ENCODE results near the gene EYS.

DNA sequence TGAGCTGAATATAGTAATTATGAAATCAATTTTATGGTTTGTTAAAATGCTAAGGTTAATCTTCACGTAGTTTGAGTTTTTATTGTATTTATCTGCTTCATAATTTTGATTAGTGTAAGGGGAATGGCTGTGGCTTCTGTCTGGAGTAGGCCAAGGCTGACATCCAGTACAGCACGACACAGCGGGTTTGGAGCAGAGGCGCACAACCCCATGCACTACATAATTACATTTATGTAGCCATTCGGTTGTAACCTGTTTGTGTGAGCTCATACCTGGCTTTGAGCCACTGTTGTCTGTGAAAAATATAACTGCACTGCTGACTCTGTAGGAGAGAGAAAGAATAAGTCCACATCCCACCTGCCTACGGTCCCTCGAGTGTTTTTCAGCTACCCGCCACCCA is 615.5 kb downstream of the EYS start:
- no peak for TF ChIP-seq POLR2A (IDR thresholded peaks at IDR 0.05)
- TF ChIP-seq, protein P1, sequence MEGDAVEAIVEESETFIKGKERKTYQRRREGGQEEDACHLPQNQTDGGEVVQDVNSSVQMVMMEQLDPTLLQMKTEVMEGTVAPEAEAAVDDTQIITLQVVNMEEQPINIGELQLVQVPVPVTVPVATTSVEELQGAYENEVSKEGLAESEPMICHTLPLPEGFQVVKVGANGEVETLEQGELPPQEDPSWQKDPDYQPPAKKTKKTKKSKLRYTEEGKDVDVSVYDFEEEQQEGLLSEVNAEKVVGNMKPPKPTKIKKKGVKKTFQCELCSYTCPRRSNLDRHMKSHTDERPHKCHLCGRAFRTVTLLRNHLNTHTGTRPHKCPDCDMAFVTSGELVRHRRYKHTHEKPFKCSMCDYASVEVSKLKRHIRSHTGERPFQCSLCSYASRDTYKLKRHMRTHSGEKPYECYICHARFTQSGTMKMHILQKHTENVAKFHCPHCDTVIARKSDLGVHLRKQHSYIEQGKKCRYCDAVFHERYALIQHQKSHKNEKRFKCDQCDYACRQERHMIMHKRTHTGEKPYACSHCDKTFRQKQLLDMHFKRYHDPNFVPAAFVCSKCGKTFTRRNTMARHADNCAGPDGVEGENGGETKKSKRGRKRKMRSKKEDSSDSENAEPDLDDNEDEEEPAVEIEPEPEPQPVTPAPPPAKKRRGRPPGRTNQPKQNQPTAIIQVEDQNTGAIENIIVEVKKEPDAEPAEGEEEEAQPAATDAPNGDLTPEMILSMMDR (IDR thresholded peaks at IDR 0.05): no peak
